Testis (tissue), 3 donors: ENCODE data around the gene SFRP5. TPM values are rescaled to one million over a fixed set of nuclear protein-coding genes. Genes with fewer than 3 reads are reported as not detected.

ENCODE experiments used
- DNase-seq: peaks from one replicate; pipeline ENCODE4 v3.0.0-alpha.2; 2019
- H3K27ac ChIP-seq, 2 donors: fragments of 200-600 bp; sonication (generic); one replicate each; pipeline ENCODE4 v1.5.1; 2019
- H3K27me3 ChIP-seq: fragments of 200-600 bp; sonication (generic); one replicate; pipeline ENCODE4 v1.5.1; 2019
- H3K36me3 ChIP-seq: fragments of 200-600 bp; sonication (generic); one replicate; pipeline ENCODE4 v1.5.1; 2017; ENCODE audit warnings: low read depth; ENCODE audit errors: missing control alignments
- H3K4me1 ChIP-seq: fragments of 200-600 bp; sonication (generic); one replicate; pipeline ENCODE4 v1.5.1; 2019
- H3K4me3 ChIP-seq, 2 donors: fragments of 200-600 bp; sonication (generic); one replicate each; pipeline ENCODE4 v1.5.1; 2017 to 2019
- H3K9me3 ChIP-seq: fragments of 200-600 bp; sonication (generic); one replicate; pipeline ENCODE4 v1.5.1; 2017
- CTCF ChIP-seq, 3 experiments: fragments of 450-650 bp in 2 of 3; fragments of 200-600 bp in 1 of 3; sonication (generic) in 1 of 3; IDR thresholded peaks; one replicate each; pipeline ENCODE4 v1.5.1; 2016 to 2019; ENCODE audit warnings: antibody characterized with exemption in 3 of 3, mild to moderate bottlenecking in 2 of 3, moderate library complexity in 1 of 3
- POLR2A ChIP-seq: fragments of 450-650 bp; IDR thresholded peaks from one replicate; pipeline ENCODE4 v1.6.1; 2017; ENCODE audit warnings: antibody characterized with exemption, mild to moderate bottlenecking, moderate library complexity
- WGBS, 2 donors: methylation state at CpG; one replicate each; pipeline ENCODE4 v1.1.5; 2018; 5-methylcytosine and 5-hydroxymethylcytosine counted together
- intact Hi-C: fragments of 100-400 bp; cut with DNase I; formaldehyde crosslinking; loops from one replicate; pipeline ENCODE4 v1.15.1; 2023; ENCODE audit warnings: low total_unique reads
- polyA plus RNA-seq: library from polyadenylated mRNA; stranded (reverse); fragments of 350-450 nt; fragmentation: Illumina TruSeq; extraction: RNeasy Lipid Tissue Mini Kit (QIAGEN cat#74804); gene quantifications from one replicate; pipeline ENCODE4 v1.2.3, GENCODE V29; 2014; ENCODE audit warnings: low read depth, low replicate concordance; ENCODE audit not compliant: insufficient read depth
- total RNA-seq, 2 donors: library from RNA; depleted of rRNA; stranded (reverse); fragments of >200 nt; gene quantifications; one replicate each; pipeline ENCODE4 v1.2.3, GENCODE V29; 2016

SFRP5 gene
- total and polyA plus RNA-seq, 3 donors from 2014 or later: 0.99 to 2.0 (median 1.2) TPM

- H3K27ac ChIP-seq: no peak overlapping the region
- intact Hi-C loops: no loop called here
- no peaks in the 10 kb centered on the region for H3K27me3 ChIP-seq
- H3K36me3 ChIP-seq: no peaks in the 10 kb centered on the region
- no peak overlapping the region for H3K4me3 ChIP-seq
- 85 to 90% methylated on average over 5 of the region's 6 CpGs for WGBS, 2 donors
- no peaks in the 10 kb centered on the region for H3K9me3 ChIP-seq
- no peaks in the 10 kb centered on the region for H3K4me1 ChIP-seq
- TF ChIP-seq POLR2A: no peak
- TF ChIP-seq CTCF (IDR thresholded peaks at IDR 0.05): no peak
- DNase-seq: no peak
These were observed 18.1 kb upstream of the SFRP5 start for GRCh38 chr10:97789770-97790397.

GRCh38 chr10:97788552-97789442 is 17.0 kb upstream of the SFRP5 start:
- Histone ChIP-seq H3K36me3 (no peaks in the 10 kb centered on the region), H3K4me3 (no peak overlapping the region), H3K27me3 (no peaks in the 10 kb centered on the region), H3K4me1 (no peaks in the 10 kb centered on the region), H3K27ac (no peak overlapping the region), H3K9me3 (no peaks in the 10 kb centered on the region)
- intact Hi-C loops: no loop called here
- 26 to 33% methylated on average over 21 to 22 of the region's 22 CpGs for WGBS, 2 donors
- TF ChIP-seq POLR2A: no peak
- TF ChIP-seq CTCF (IDR thresholded peaks at IDR 0.05): no peak
- DNase-seq: peak; percentile 40

GRCh38 chr10:97785731-97786130 is 13.9 kb upstream of the SFRP5 start:
- 88 to 95% methylated on average over 9 of the region's 9 CpGs for WGBS, 2 donors
- Histone ChIP-seq H3K9me3 (no peaks in the 10 kb centered on the region), H3K4me3 (no peak overlapping the region), H3K36me3 (no peaks in the 10 kb centered on the region), H3K4me1 (peaks cover 20% of the 10 kb centered on the region), H3K27ac (no peak overlapping the region), H3K27me3 (no peaks in the 10 kb centered on the region)
- no peak for TF ChIP-seq CTCF (IDR thresholded peaks at IDR 0.05)
- intact Hi-C loops: no loop called here
- DNase-seq: no peak

GRCh38 chr10:97785231-97785630 is 13.4 kb upstream of the SFRP5 start:
- TF ChIP-seq CTCF (IDR thresholded peaks at IDR 0.05): no peak
- no peak for TF ChIP-seq POLR2A
- H3K4me1 ChIP-seq: peaks cover 22% of the 10 kb centered on the region

More at GRCh38 chr10:97785231-97785630, 13.4 kb upstream of the SFRP5 start:
- 86 to 88% methylated on average over 5 of the region's 5 CpGs for WGBS, 2 donors
- H3K27ac ChIP-seq: no peak overlapping the region
- DNase-seq: no peak
- no peak overlapping the region for H3K4me3 ChIP-seq
- no peaks in the 10 kb centered on the region for H3K36me3 ChIP-seq
- intact Hi-C loops: no loop called here
- H3K27me3 ChIP-seq: no peaks in the 10 kb centered on the region
- no peaks in the 10 kb centered on the region for H3K9me3 ChIP-seq
